Fibroblast of lung (primary cell): ENCODE measurements around the gene TTLL7. TPM values are rescaled to one million over a fixed set of nuclear protein-coding genes. Genes with fewer than 3 reads are reported as not detected.

ENCODE experiments used
- DNase-seq, 2 donors: peaks; one replicate each; pipeline versions ENCODE4 v3.0.0 to v3.0.0-alpha.2; 2010; ENCODE audit warnings: low read depth in 2 of 2
- H2AFZ ChIP-seq: 2 replicates; pipeline ENCODE4 v1.5.1; 2012; ENCODE audit warnings: low read length, control low read depth, inconsistent platforms
- H3K27ac ChIP-seq: 2 replicates; pipeline ENCODE4 v1.5.1; 2011; ENCODE audit warnings: low read length, control low read depth; ENCODE audit not compliant: insufficient read depth
- H3K27me3 ChIP-seq: 2 replicates; pipeline ENCODE4 v1.5.1; 2011; ENCODE audit warnings: mild to moderate bottlenecking, low read length; ENCODE audit not compliant: control insufficient read depth, insufficient read depth
- H3K36me3 ChIP-seq: 2 replicates; pipeline ENCODE4 v1.5.1; 2011; ENCODE audit warnings: low read length; ENCODE audit not compliant: control insufficient read depth, insufficient read depth
- H3K4me1 ChIP-seq: 2 replicates; pipeline ENCODE4 v1.5.1; 2011; ENCODE audit warnings: low read length; ENCODE audit not compliant: control insufficient read depth, insufficient read depth; ENCODE audit errors: extremely low read depth
- H3K4me2 ChIP-seq: 2 replicates; pipeline ENCODE4 v1.5.1; 2011; ENCODE audit warnings: low read length, control low read depth; ENCODE audit not compliant: insufficient read depth; ENCODE audit errors: extremely low read depth
- H3K4me3 ChIP-seq, 4 experiments: fragments of 200-600 bp in 1 of 4; sonication (generic) in 1 of 4; replicated peaks in 1 of 4; 2 replicates each; pipeline ENCODE4 v1.5.1; 2011 to 2016; ENCODE audit warnings: low read length in 4 of 4, low read depth in 3 of 4, mild to moderate bottlenecking in 3 of 4, control low read depth in 2 of 4, inconsistent platforms in 1 of 4, mixed read lengths in 1 of 4; ENCODE audit not compliant: insufficient read depth in 1 of 4; ENCODE audit errors: control extremely low read depth in 1 of 4
- H3K79me2 ChIP-seq: 2 replicates; pipeline ENCODE4 v1.5.1; 2012; ENCODE audit warnings: mild to moderate bottlenecking, low read length, inconsistent platforms; ENCODE audit not compliant: control insufficient read depth, insufficient read depth
- H3K9ac ChIP-seq: 2 replicates; pipeline ENCODE4 v1.5.1; 2011; ENCODE audit warnings: mild to moderate bottlenecking, low read length, control low read depth; ENCODE audit not compliant: insufficient read depth
- H3K9me3 ChIP-seq: 2 replicates; pipeline ENCODE4 v1.5.1; 2012; ENCODE audit warnings: low read depth, low read length; ENCODE audit not compliant: control insufficient read depth, insufficient read depth
- H4K20me1 ChIP-seq: 2 replicates; pipeline ENCODE4 v1.5.1; 2011; ENCODE audit warnings: low read length; ENCODE audit not compliant: control insufficient read depth, insufficient read depth; ENCODE audit errors: extremely low read depth
- EZH2 ChIP-seq: IDR thresholded peaks from 2 replicates; pipeline ENCODE4 v1.5.1; 2012; ENCODE audit warnings: low read length, control low read depth, mild to moderate bottlenecking; ENCODE audit errors: missing control alignments
- polyA plus RNA-seq, 2 donors: library from polyadenylated mRNA; depleted of rRNA in 1 of 2; stranded (reverse) in 1 of 2; unstranded in 1 of 2; fragments of >200 nt; gene quantifications; 2 replicates each; pipeline ENCODE4 v1.2.1, GENCODE V29; 2011 to 2012; ENCODE audit warnings: missing spikeins in 1 of 2
- total RNA-seq: library from RNA; depleted of rRNA; stranded (reverse); fragments of >200 nt; gene quantifications from 2 replicates; pipeline ENCODE4 v1.2.1, GENCODE V29; 2014
- TF ChIP-seq, protein P1 (sequence below), 2 donors: IDR thresholded peaks in 1 of 2; conservative IDR thresholded peaks in 1 of 2; 1 replicate in 1 of 2; 2 replicates in 1 of 2; pipeline ENCODE4 v1.5.1; 2011 to 2012; ENCODE audit warnings: low read length in 2 of 2, control low read depth in 1 of 2, inconsistent platforms in 1 of 2, low read depth in 1 of 2, mild to moderate bottlenecking in 1 of 2

TTLL7 gene
- total and polyA plus RNA-seq, 2 donors (not counting 1 experiment from before 2014, with no cell fraction given), result 14.4 to 19.8 TPM

DNA sequence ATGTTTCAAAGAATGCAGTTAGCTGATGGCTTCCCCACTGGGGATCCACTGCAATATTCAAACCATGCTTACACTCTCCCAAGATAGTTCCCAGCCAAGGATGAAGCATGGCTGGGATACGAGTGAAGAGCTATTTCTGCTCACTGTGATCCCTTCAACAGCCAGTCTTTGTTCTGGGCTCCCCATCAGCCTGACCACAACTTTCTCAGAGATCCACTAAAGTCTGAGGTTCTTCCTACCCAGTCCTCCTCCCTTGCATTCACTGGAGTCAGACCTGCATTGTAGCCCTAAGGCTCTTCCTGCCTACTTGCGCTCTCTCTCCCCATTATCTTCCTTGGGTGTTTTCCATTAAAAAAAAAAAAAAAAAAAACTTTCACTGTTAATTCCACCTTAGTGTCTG, 101.4 kb downstream of the TTLL7 start:
- H3K79me2 ChIP-seq, result no peaks in the 10 kb centered on the region
- no peak overlapping the region for H3K4me3 ChIP-seq
- TF ChIP-seq, protein P1, sequence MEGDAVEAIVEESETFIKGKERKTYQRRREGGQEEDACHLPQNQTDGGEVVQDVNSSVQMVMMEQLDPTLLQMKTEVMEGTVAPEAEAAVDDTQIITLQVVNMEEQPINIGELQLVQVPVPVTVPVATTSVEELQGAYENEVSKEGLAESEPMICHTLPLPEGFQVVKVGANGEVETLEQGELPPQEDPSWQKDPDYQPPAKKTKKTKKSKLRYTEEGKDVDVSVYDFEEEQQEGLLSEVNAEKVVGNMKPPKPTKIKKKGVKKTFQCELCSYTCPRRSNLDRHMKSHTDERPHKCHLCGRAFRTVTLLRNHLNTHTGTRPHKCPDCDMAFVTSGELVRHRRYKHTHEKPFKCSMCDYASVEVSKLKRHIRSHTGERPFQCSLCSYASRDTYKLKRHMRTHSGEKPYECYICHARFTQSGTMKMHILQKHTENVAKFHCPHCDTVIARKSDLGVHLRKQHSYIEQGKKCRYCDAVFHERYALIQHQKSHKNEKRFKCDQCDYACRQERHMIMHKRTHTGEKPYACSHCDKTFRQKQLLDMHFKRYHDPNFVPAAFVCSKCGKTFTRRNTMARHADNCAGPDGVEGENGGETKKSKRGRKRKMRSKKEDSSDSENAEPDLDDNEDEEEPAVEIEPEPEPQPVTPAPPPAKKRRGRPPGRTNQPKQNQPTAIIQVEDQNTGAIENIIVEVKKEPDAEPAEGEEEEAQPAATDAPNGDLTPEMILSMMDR (conservative IDR thresholded peaks at IDR 0.05 in 1 of 2, IDR thresholded peaks at IDR 0.05 in 1 of 2; ENCODE audit: low read depth in 1 of 2, low read length in 2 of 2), result no peak
- no peak for TF ChIP-seq EZH2
- no peak for DNase-seq
- H2AFZ ChIP-seq, result no peak overlapping the region
- no peak overlapping the region for H3K4me2 ChIP-seq
- no peak overlapping the region for H3K9ac ChIP-seq
- H3K9me3 ChIP-seq, result no peaks in the 10 kb centered on the region
- no peaks in the 10 kb centered on the region for H3K36me3 ChIP-seq
- H4K20me1 ChIP-seq, result no peaks in the 10 kb centered on the region
- H3K27ac ChIP-seq, result no peak overlapping the region
- H3K4me1 ChIP-seq, result peaks cover 14% of the 10 kb centered on the region
- H3K27me3 ChIP-seq, result no peaks in the 10 kb centered on the region

GRCh38 chr1:83896299-83896698, 102.6 kb downstream of the TTLL7 start:
- Histone ChIP-seq H3K4me2 (no peak overlapping the region), H3K79me2 (no peaks in the 10 kb centered on the region), H3K9me3 (no peaks in the 10 kb centered on the region), H3K9ac (no peak overlapping the region), H3K36me3 (no peaks in the 10 kb centered on the region), H3K27ac (no peak overlapping the region), H3K27me3 (no peaks in the 10 kb centered on the region), H3K4me1 (peaks cover 8% of the 10 kb centered on the region), H4K20me1 (no peaks in the 10 kb centered on the region), H2AFZ (no peak overlapping the region), H3K4me3 (no peak overlapping the region)
- TF ChIP-seq EZH2, result no peak
- TF ChIP-seq, protein P1 (conservative IDR thresholded peaks at IDR 0.05 in 1 of 2, IDR thresholded peaks at IDR 0.05 in 1 of 2; ENCODE audit: low read depth in 1 of 2, low read length in 2 of 2), result no peak
- no peak for DNase-seq

GRCh38 chr1:83889707-83890106, 109.2 kb downstream of the TTLL7 start:
- Histone ChIP-seq H3K36me3 (no peaks in the 10 kb centered on the region), H3K9me3 (no peaks in the 10 kb centered on the region), H3K27ac (no peak overlapping the region), H3K9ac (no peak overlapping the region), H3K79me2 (no peaks in the 10 kb centered on the region), H3K27me3 (no peaks in the 10 kb centered on the region), H3K4me2 (no peak overlapping the region), H2AFZ (no peak overlapping the region), H3K4me3 (no peak overlapping the region), H3K4me1 (no peaks in the 10 kb centered on the region), H4K20me1 (no peaks in the 10 kb centered on the region)
- DNase-seq, result peak; percentile 7 to 64
- TF ChIP-seq EZH2, result no peak
- TF ChIP-seq, protein P1 (conservative IDR thresholded peaks at IDR 0.05 in 1 of 2, IDR thresholded peaks at IDR 0.05 in 1 of 2; ENCODE audit: low read depth in 1 of 2, low read length in 2 of 2), result no peak
